BLaER1 treated with 17β-estradiol and CSF1 and Interleukin-3, amounts not matched to agents 10 nM and 100 nM (cell line): ENCODE measurements around the gene S100A1.
A peak's percentile ranks its signal among the peaks of the same experiment; 100 is the strongest.

Experiments used
- H3K27ac ChIP-seq, 11 experiments: shearing (Covaris generic); formaldehyde crosslinking; 2 replicates each; pipeline ENCODE4 v1.8.1; 2022
- H3K27me3 ChIP-seq, 11 experiments: shearing (Covaris generic); formaldehyde crosslinking; 2 replicates each; pipeline ENCODE4 v1.8.1; 2022
- H3K36me3 ChIP-seq, 11 experiments: shearing (Covaris generic); formaldehyde crosslinking; 2 replicates each; pipeline ENCODE4 v1.8.1; 2022
- H3K4me1 ChIP-seq, 10 experiments: shearing (Covaris generic); formaldehyde crosslinking; 2 replicates each; pipeline ENCODE4 v1.8.1; 2022
- H3K4me2 ChIP-seq, 11 experiments: shearing (Covaris generic); formaldehyde crosslinking; 2 replicates each; pipeline ENCODE4 v1.8.1; 2022
- H3K4me3 ChIP-seq, 10 experiments: shearing (Covaris generic); formaldehyde crosslinking; 2 replicates each; pipeline ENCODE4 v1.8.1; 2022
- H3K9ac ChIP-seq, 11 experiments: shearing (Covaris generic); formaldehyde crosslinking; 2 replicates each; pipeline ENCODE4 v1.8.1; 2022
- H3K9me3 ChIP-seq, 11 experiments: shearing (Covaris generic); formaldehyde crosslinking; replicated peaks in 1 of 11; 2 replicates each; pipeline ENCODE4 v1.8.1; 2022
- H4K20me1 ChIP-seq, 11 experiments: shearing (Covaris generic); formaldehyde crosslinking; 2 replicates each; pipeline ENCODE4 v1.8.1; 2022
- Cebpa-rat ChIP-seq, 11 experiments: shearing (Covaris generic); IDR thresholded peaks; 2 replicates each; pipeline ENCODE4 v1.8.1; 2022

The S100A1 gene

GRCh38 chr1:153608742-153609584 is 19.3 kb upstream of the S100A1 start:
- H3K4me2 ChIP-seq: peak overlapping the region; percentile 55 to 92 (median 79)
- H3K27me3 ChIP-seq: no peaks in the 10 kb centered on the region

GRCh38 chr1:153609585-153609907 is 18.7 kb upstream of the S100A1 start:
- no peaks in the 10 kb centered on the region for H3K27me3 ChIP-seq
- H3K4me1 ChIP-seq: peaks cover 44 to 67% (median 49%) of the 10 kb centered on the region in 10 experiments
- no peaks in the 10 kb centered on the region for H3K9me3 ChIP-seq
- H3K27ac ChIP-seq: peak overlapping the region in 8 of 11 experiments; percentile 13 to 71 (median 60); a peak in 12 of 22 replicates
- H3K4me2 ChIP-seq: peak overlapping the region; percentile 43 to 92 (median 79)
- no peaks in the 10 kb centered on the region for H3K36me3 ChIP-seq
- peak overlapping the region in 4 of 11 experiments; percentile 1 to 55 (median 26); a peak in 4 of 22 replicates for H3K9ac ChIP-seq
- no peak for TF ChIP-seq Cebpa-rat (IDR thresholded peaks at IDR 0.05)
- no peaks in the 10 kb centered on the region for H4K20me1 ChIP-seq
- H3K4me3 ChIP-seq: no peak overlapping the region; a peak in 1 of 20 replicates

More at GRCh38 chr1:153608742-153609584, 19.3 kb upstream of the S100A1 start:
- Histone ChIP-seq H3K9me3 (no peaks in the 10 kb centered on the region), H3K27ac (peak overlapping the region in 9 of 11 experiments; percentile 13 to 71 (median 59); a peak in 16 of 22 replicates), H3K4me1 (peaks cover 38 to 61% (median 43%) of the 10 kb centered on the region in 10 experiments), H3K4me3 (peak overlapping the region in 2 of 10 experiments; percentile 12 to 30; a peak in 2 of 20 replicates), H3K36me3 (no peaks in the 10 kb centered on the region), H4K20me1 (no peaks in the 10 kb centered on the region), H3K9ac (peak overlapping the region in 7 of 11 experiments; percentile 20 to 55 (median 41); a peak in 8 of 22 replicates)
- no peak for TF ChIP-seq Cebpa-rat (IDR thresholded peaks at IDR 0.05)

- Histone ChIP-seq H3K9ac (0 out of 22 replicates have a peak overlapping the region, but pooled peaks of 1 of the 11 experiments have one; percentile 13), H4K20me1 (no peaks in the 10 kb centered on the region), H3K27ac (peak overlapping the region in 7 of 11 experiments; percentile 34 to 71 (median 60); a peak in 10 of 22 replicates), H3K9me3 (no peaks in the 10 kb centered on the region), H3K4me1 (peaks cover 50 to 73% (median 54%) of the 10 kb centered on the region in 10 experiments), H3K4me3 (peak overlapping the region in 1 of 10 experiments; percentile 16; a peak in 3 of 20 replicates), H3K4me2 (peak overlapping the region; percentile 43 to 92 (median 79)), H3K27me3 (no peaks in the 10 kb centered on the region), H3K36me3 (no peaks in the 10 kb centered on the region)
- no peak for TF ChIP-seq Cebpa-rat (IDR thresholded peaks at IDR 0.05)
Measured at GRCh38 chr1:153610334-153610733, 17.9 kb upstream of the S100A1 start.

- peaks cover 50 to 76% (median 54%) of the 10 kb centered on the region in 10 experiments for H3K4me1 ChIP-seq
- no peak overlapping the region; a peak in 1 of 20 replicates for H3K4me3 ChIP-seq
- peak overlapping the region in 10 of 11 experiments; percentile 43 to 92 (median 79); a peak in 16 of 22 replicates for H3K4me2 ChIP-seq
- H3K36me3 ChIP-seq: no peaks in the 10 kb centered on the region
- no peaks in the 10 kb centered on the region for H3K27me3 ChIP-seq
- H3K9ac ChIP-seq: 0 out of 22 replicates have a peak overlapping the region, but pooled peaks of 1 of the 11 experiments have one; percentile 13
- no peaks in the 10 kb centered on the region for H4K20me1 ChIP-seq
- no peak for TF ChIP-seq Cebpa-rat (IDR thresholded peaks at IDR 0.05)
- H3K27ac ChIP-seq: peak overlapping the region in 5 of 11 experiments; percentile 28 to 71 (median 59); a peak in 7 of 22 replicates
- H3K9me3 ChIP-seq: no peaks in the 10 kb centered on the region
Measured at GRCh38 chr1:153610811-153611301, 17.4 kb upstream of the S100A1 start.

GRCh38 chr1:153611356-153611755 is 16.9 kb upstream of the S100A1 start:
- Histone ChIP-seq H3K36me3 (no peaks in the 10 kb centered on the region), H4K20me1 (no peaks in the 10 kb centered on the region), H3K4me1 (peaks cover 50 to 81% (median 55%) of the 10 kb centered on the region in 10 experiments), H3K27me3 (no peaks in the 10 kb centered on the region), H3K9ac (no peak overlapping the region), H3K9me3 (no peaks in the 10 kb centered on the region), H3K4me2 (peak overlapping the region in 5 of 11 experiments; percentile 52 to 69 (median 60); a peak in 10 of 22 replicates), H3K27ac (peak overlapping the region in 1 of 11 experiments; percentile 19; a peak in 1 of 22 replicates), H3K4me3 (no peak overlapping the region)
- TF ChIP-seq Cebpa-rat (IDR thresholded peaks at IDR 0.05): no peak

GRCh38 chr1:153612111-153612754 is 16.0 kb upstream of the S100A1 start:
- TF ChIP-seq Cebpa-rat (IDR thresholded peaks at IDR 0.05): no peak
- Histone ChIP-seq H3K4me2 (peak overlapping the region in 3 of 11 experiments; percentile 53 to 69 (median 60); a peak in 4 of 22 replicates), H3K9ac (peak overlapping the region in 2 of 11 experiments; percentile 33 to 41; a peak in 2 of 22 replicates), H3K4me1 (peaks cover 50 to 84% (median 62%) of the 10 kb centered on the region in 10 experiments), H3K4me3 (no peak overlapping the region), H3K36me3 (no peaks in the 10 kb centered on the region), H3K9me3 (no peaks in the 10 kb centered on the region), H4K20me1 (no peaks in the 10 kb centered on the region), H3K27me3 (no peaks in the 10 kb centered on the region), H3K27ac (peak overlapping the region in 5 of 11 experiments; percentile 18 to 43 (median 35); a peak in 8 of 22 replicates)

GRCh38 chr1:153612755-153613331 is 15.4 kb upstream of the S100A1 start, which contains the start of gene S100A16:
Gene S100A16 (minus strand): TSS chr1:153613137. CDS start chr1:153608151, 4,986 bp downstream.
- peaks cover 0 to 1% (median 0%) of the 10 kb centered on the region in 11 experiments; a peak in 2 of 22 replicates for H3K36me3 ChIP-seq
- H4K20me1 ChIP-seq: no peaks in the 10 kb centered on the region
- no peak for TF ChIP-seq Cebpa-rat (IDR thresholded peaks at IDR 0.05)
- no peaks in the 10 kb centered on the region for H3K9me3 ChIP-seq
- peak within 1 kb of the TSS in 6 of 11 experiments; percentile 18 to 43 (median 32); a peak in 9 of 22 replicates for H3K27ac ChIP-seq
- no peak within 1 kb of the TSS for H3K4me3 ChIP-seq
- peak within 1 kb of the TSS in 2 of 11 experiments; percentile 33 to 41; a peak in 2 of 22 replicates for H3K9ac ChIP-seq
- peak within 1 kb of the TSS in 5 of 11 experiments; percentile 53 to 71 (median 60); a peak in 5 of 22 replicates for H3K4me2 ChIP-seq
- H3K4me1 ChIP-seq: peaks cover 50 to 84% (median 63%) of the 10 kb centered on the region in 10 experiments
- H3K27me3 ChIP-seq: no peaks in the 10 kb centered on the region

- no peak for TF ChIP-seq Cebpa-rat (IDR thresholded peaks at IDR 0.05)
- Histone ChIP-seq H3K9me3 (no peaks in the 10 kb centered on the region), H3K9ac (no peak overlapping the region), H4K20me1 (no peaks in the 10 kb centered on the region), H3K4me3 (no peak overlapping the region), H3K4me1 (peaks cover 50 to 84% (median 63%) of the 10 kb centered on the region in 10 experiments), H3K27ac (peak overlapping the region in 1 of 11 experiments; percentile 19; a peak in 1 of 22 replicates), H3K36me3 (peaks cover 0 to 7% (median 4%) of the 10 kb centered on the region in 11 experiments; a peak in 15 of 22 replicates), H3K4me2 (no peak overlapping the region), H3K27me3 (no peaks in the 10 kb centered on the region)
Measured at GRCh38 chr1:153613406-153613805, 14.8 kb upstream of the S100A1 start.
